ENCODE measurements around the gene KRT74. TPM values are rescaled to one million over a fixed set of nuclear protein-coding genes. Genes with fewer than 3 reads are reported as not detected.

Gene KRT74
- polyA plus RNA-seq, 2 of the 4 experiments (the other 2 are of a cell fraction): not detected

DNA sequence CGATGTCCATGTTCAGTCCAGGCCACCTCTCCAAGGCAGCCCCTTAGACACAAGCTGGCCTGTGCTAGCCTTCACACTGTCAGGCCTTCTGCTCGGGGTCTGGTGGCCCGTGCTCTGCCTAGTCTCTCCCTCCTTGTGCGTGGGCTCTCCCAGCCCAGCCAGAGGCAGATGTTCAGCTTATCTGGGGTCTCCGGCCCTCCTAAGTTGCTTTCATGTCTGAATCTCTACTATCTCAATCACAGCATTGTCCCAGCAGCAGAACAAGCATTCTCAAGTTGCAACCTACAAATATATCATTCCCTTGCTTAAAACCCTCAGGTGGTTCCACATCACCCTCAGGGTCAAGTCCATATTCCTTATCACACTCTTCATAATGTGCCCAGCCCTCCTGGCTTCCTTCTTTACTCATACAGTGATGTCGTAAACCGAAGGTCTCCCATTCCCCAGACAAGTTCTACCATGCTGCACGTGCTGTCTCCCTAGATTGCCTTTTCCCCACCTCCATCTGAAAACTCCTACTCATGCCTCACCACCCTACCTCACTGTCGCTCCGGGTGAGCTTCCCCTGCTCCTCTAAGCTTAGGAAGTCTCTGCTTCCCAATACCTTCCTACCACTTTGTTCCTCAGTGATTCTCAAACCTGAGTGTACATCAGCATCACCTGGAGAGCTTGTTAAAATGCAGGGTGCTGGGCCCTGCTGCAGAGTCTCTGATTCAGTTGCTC, 43.2 kb upstream of the KRT74 start (continued):
- TF ChIP-seq CTCF (IDR thresholded peaks at IDR 0.05) (no peak), MAZ (IDR thresholded peaks at IDR 0.05; ENCODE audit: borderline replicate concordance, low read depth, low read length) (no peak), KDM1A (IDR thresholded peaks at IDR 0.05; ENCODE audit: low read depth) (no peak), SMC3 (IDR thresholded peaks at IDR 0.05) (no peak), PHF8 (IDR thresholded peaks at IDR 0.05; ENCODE audit: borderline replicate concordance, low read depth) (no peak)
- TF ChIP-seq, protein P1, sequence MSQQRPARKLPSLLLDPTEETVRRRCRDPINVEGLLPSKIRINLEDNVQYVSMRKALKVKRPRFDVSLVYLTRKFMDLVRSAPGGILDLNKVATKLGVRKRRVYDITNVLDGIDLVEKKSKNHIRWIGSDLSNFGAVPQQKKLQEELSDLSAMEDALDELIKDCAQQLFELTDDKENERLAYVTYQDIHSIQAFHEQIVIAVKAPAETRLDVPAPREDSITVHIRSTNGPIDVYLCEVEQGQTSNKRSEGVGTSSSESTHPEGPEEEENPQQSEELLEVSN (IDR thresholded peaks at IDR 0.05; ENCODE audit: borderline replicate concordance, low read depth): no peak

DNA sequence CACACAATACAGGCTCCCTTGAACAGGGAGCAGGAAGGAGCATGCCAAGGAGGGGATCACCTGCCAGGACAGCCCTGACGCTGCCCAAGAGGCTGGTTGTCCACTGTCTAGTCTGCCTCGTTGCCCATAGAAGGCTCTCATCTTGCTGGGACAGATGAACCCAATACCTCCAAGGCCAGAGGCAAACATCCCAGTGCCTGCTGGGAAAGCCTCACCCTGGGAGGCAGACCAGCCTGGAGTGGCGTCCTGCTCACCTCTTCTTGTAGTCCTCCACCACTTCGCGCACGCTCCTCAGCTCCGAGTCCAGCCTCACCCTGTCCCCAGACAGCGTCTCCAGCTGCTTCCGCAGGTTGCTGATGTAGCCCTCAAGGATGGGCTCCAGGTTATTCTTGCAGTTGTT, 42.3 kb upstream of the KRT74 start:
- no peak for FAIRE-seq
- ATAC-seq: no peak
- no peak for TF ChIP-seq JUNB (IDR thresholded peaks at IDR 0.05)
- no peak for TF ChIP-seq MAX (IDR thresholded peaks at IDR 0.05)
- no peak for TF ChIP-seq ESRRA (IDR thresholded peaks at IDR 0.05; ENCODE audit: borderline replicate concordance, low read length)
- no peak for TF ChIP-seq RARB (CRISPR knock-in tag; IDR thresholded peaks at IDR 0.05)
- no peak for TF ChIP-seq EHF (CRISPR knock-in tag; IDR thresholded peaks at IDR 0.05)
- TF ChIP-seq EP300 (IDR thresholded peaks at IDR 0.05): no peak
- TF ChIP-seq CTCF (IDR thresholded peaks at IDR 0.05): no peak
- TF ChIP-seq NFE2L2 (conservative IDR thresholded peaks at IDR 0.05; ENCODE audit: low read length): no peak
- no peak for TF ChIP-seq HOXA7 (CRISPR knock-in tag; IDR thresholded peaks at IDR 0.05)
- TF ChIP-seq FOSB (CRISPR knock-in tag; IDR thresholded peaks at IDR 0.05): no peak
- no peak for TF ChIP-seq ZC3H11A (IDR thresholded peaks at IDR 0.05)
- TF ChIP-seq RCOR1 (IDR thresholded peaks at IDR 0.05; ENCODE audit: low read depth, low read length): no peak
- TF ChIP-seq MAZ (IDR thresholded peaks at IDR 0.05; ENCODE audit: borderline replicate concordance, low read depth, low read length): no peak
- no peak for TF ChIP-seq EHMT2 (IDR thresholded peaks at IDR 0.05; ENCODE audit: low read depth)
- no peak for TF ChIP-seq CHD4 (IDR thresholded peaks at IDR 0.05; ENCODE audit: borderline replicate concordance)
- no peak for TF ChIP-seq SREBF2 (IDR thresholded peaks at IDR 0.05)
- no peak for TF ChIP-seq NR3C1 (IDR thresholded peaks at IDR 0.05)
- TF ChIP-seq ELK1 (IDR thresholded peaks at IDR 0.05; ENCODE audit: low read depth, low read length): no peak
- TF ChIP-seq ZFP36 (IDR thresholded peaks at IDR 0.05; ENCODE audit: borderline replicate concordance, partially characterized antibody): no peak
- Histone ChIP-seq H3K4me3 (no peak overlapping the region), H3K9me3 (no peaks in the 10 kb centered on the region), H3K4me1 (no peaks in the 10 kb centered on the region), H3K27ac (no peak overlapping the region), H3K4me2 (no peak overlapping the region)
- ChIA-PET CTCF (no interaction called here), POLR2A (no interaction called here)
- no peak for DNase-seq (ENCODE audit: low read depth in 1 of 2, low spot score in 1 of 2)
- whole genome bisulfite sequencing (ENCODE audit: missing lambda C conversion rate): 78% methylated on average over 9 of the region's 9 CpGs

All from A549 (cell line).